Measurements from ENCODE around the gene DARS1. TPM values are rescaled to one million over a fixed set of nuclear protein-coding genes. Genes with fewer than 3 reads are reported as not detected.

Gene DARS1
- total and polyA plus RNA-seq, 10 donors = 56.2 to 88.6 (median 66.1) TPM

DNA sequence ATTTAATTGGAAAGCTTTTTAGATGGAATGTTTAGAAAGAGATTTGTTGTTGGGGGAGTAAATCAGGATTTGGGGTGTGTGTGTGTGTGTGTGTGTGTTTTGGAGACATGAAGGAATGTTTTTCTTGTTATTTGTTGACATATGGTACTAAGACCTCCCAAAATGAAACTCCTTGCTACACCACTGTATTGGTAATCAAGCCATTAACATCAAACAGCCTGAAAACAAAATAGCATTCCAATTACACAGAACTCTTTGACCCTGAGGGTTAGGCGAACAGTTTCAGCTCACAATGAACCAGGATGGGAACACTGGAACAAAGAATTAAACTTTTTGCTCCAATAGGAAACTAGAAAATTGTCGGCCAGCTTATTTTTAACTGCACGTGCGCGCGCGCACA lies 41.7 kb upstream of the DARS1 start:
- Histone ChIP-seq H3K36me3 (no peaks in the 10 kb centered on the region), H3K4me1 (peaks cover 0 to 45% (median 10%) of the 10 kb centered on the region in 6 donors), H3K9me3 (no peaks in the 10 kb centered on the region), H3K27ac (no peak overlapping the region), H3K4me3 (no peak overlapping the region), H3K27me3 (replicated peaks in 1 of 7) (no peaks in the 10 kb centered on the region)
- TF ChIP-seq, protein P1, sequence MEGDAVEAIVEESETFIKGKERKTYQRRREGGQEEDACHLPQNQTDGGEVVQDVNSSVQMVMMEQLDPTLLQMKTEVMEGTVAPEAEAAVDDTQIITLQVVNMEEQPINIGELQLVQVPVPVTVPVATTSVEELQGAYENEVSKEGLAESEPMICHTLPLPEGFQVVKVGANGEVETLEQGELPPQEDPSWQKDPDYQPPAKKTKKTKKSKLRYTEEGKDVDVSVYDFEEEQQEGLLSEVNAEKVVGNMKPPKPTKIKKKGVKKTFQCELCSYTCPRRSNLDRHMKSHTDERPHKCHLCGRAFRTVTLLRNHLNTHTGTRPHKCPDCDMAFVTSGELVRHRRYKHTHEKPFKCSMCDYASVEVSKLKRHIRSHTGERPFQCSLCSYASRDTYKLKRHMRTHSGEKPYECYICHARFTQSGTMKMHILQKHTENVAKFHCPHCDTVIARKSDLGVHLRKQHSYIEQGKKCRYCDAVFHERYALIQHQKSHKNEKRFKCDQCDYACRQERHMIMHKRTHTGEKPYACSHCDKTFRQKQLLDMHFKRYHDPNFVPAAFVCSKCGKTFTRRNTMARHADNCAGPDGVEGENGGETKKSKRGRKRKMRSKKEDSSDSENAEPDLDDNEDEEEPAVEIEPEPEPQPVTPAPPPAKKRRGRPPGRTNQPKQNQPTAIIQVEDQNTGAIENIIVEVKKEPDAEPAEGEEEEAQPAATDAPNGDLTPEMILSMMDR (IDR thresholded peaks at IDR 0.05 in 8 of 11, conservative IDR thresholded peaks at IDR 0.05 in 3 of 11) = no peak
- TF ChIP-seq POLR2AphosphoS5 (IDR thresholded peaks at IDR 0.05) = no peak
- TF ChIP-seq POLR2A (IDR thresholded peaks at IDR 0.05) = no peak
- intact Hi-C loops (cut with DNase I; ENCODE audit: low total_unique reads) = no loop called here
- WGBS, 5 donors = 73 to 93% (median 84%) methylated on average over 7 of the region's 7 CpGs
- no peak for DNase-seq

DNA sequence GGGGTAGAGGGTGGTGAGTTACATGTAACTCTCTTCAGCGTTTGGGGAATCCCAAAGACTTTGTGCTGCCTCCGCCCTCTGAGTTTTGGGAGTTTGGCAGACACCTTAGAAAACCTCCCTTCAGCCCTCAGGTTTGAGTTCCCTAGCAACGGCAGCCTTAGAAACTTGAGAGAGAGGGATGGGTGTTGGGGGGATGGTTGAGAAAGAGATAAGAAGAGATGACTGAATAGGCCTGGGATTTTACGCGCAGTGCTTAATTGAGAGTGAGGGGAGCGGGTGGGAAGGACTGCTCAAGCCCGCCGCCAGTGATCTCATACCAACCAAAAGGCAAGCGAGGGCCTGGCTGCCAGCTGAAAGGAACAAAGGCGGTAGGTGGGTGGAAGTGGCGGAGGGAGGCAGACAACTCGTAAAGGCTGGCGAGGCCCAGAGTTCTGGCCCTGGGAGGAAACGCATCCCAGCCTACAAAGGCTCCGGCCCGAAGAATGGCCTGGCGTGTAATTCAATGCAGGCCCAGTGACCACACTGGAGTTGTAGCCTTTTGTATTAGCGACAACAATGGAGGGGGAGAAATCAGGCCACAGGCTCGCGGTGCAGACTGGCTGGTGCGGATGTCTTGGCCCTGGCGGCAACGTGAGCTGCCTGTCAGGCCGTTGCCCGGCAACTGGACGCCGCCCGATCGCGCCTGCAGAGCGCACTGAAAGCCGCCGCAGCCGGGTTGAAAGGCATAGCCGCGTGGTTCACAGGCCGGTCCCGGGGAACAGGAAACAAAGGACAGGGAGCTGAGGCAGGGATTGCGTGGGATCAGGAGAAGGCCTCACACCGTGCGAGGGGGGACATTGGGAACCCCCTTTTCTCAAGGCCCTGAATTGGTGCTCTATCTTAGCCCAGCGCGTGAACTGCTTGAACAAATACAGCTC lies 39.9 kb upstream of the DARS1 start:
- WGBS, 5 donors = 58 to 77% (median 62%) methylated on average over 29 to 43 of the region's 43 CpGs
- H3K27me3 ChIP-seq (replicated peaks in 1 of 7) = no peaks in the 10 kb centered on the region

DNA sequence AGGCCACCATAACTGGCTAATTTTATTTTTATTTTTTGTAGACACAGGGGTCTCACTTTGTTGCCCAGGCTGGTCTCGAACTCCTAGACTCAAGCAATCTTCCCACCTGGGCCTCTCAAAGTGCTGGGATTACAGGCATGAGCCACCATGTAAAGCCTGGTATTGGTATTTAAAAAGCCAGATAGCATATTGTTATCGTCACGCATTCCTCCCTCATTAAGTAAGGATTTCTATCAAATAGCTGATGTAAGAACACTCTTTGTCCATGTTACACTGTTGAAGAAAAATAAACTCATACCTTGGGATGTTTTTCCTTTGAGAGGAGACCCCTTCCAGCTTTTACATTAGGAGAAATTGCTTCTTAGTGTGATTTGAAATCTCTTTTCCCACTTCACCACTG lies 39.2 kb upstream of the DARS1 start:
- DNase-seq = no peak
- no peaks in the 10 kb centered on the region for H3K9me3 ChIP-seq
- intact Hi-C loops (cut with DNase I; ENCODE audit: low total_unique reads) = no loop called here
- TF ChIP-seq POLR2AphosphoS5 (IDR thresholded peaks at IDR 0.05) (no peak), POLR2A (IDR thresholded peaks at IDR 0.05) (no peak)
- TF ChIP-seq, protein P1 (IDR thresholded peaks at IDR 0.05 in 8 of 11, conservative IDR thresholded peaks at IDR 0.05 in 3 of 11) = no peak
- no peaks in the 10 kb centered on the region for H3K27me3 ChIP-seq (replicated peaks in 1 of 7)
- H3K4me3 ChIP-seq = no peak overlapping the region
- 96 to 99% (median 98%) methylated on average over 3 of the region's 3 CpGs for WGBS, 5 donors
- no peaks in the 10 kb centered on the region for H3K36me3 ChIP-seq
- no peak overlapping the region for H3K27ac ChIP-seq
- peaks cover 5 to 54% (median 14%) of the 10 kb centered on the region in 6 donors for H3K4me1 ChIP-seq

More for the DNA sequence above, 39.9 kb upstream of the DARS1 start:
- Histone ChIP-seq H3K4me3 (peak overlapping the region in 1 of 8 donors; percentile 20), H3K4me1 (peaks cover 0 to 48% (median 7%) of the 10 kb centered on the region in 6 donors), H3K36me3 (no peaks in the 10 kb centered on the region), H3K27ac (no peak overlapping the region), H3K9me3 (no peaks in the 10 kb centered on the region)
- intact Hi-C loops (cut with DNase I; ENCODE audit: low total_unique reads) = no loop called here
- peak; percentile 93 for DNase-seq
- TF ChIP-seq POLR2AphosphoS5 (IDR thresholded peaks at IDR 0.05) = peak in 1 of 3 donors; percentile 57
- no peak for TF ChIP-seq POLR2A (IDR thresholded peaks at IDR 0.05)

DNA sequence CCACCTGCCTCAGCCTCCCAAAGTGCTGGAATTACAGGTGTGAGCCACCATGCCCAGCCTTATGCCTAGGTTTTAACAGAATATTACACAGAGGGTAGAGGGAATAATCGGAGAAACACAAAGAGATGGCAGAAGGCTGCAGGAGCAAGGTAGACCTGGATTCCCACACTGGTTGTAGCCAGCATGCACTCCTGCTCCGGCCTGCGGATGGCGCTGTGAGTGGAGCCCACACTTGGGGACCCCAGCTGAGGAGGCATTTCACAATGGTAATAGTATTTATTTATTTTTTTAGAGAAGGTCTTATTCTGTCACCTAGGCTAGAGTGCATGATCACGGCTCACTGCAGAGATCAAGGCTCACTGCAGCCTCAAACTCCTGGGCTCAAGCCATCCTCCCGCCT lies 38.8 kb upstream of the DARS1 start:
- H3K4me3 ChIP-seq = no peak overlapping the region
- 96 to 97% (median 97%) methylated on average over 6 of the region's 6 CpGs for WGBS, 5 donors
- no peak for TF ChIP-seq POLR2AphosphoS5 (IDR thresholded peaks at IDR 0.05)
- TF ChIP-seq, protein P1 (IDR thresholded peaks at IDR 0.05 in 8 of 11, conservative IDR thresholded peaks at IDR 0.05 in 3 of 11) = no peak
- no peak for TF ChIP-seq POLR2A (IDR thresholded peaks at IDR 0.05)
- peaks cover 9 to 58% (median 18%) of the 10 kb centered on the region in 6 donors for H3K4me1 ChIP-seq
- DNase-seq = no peak
- no peaks in the 10 kb centered on the region for H3K36me3 ChIP-seq
- H3K9me3 ChIP-seq = no peaks in the 10 kb centered on the region
- no peaks in the 10 kb centered on the region for H3K27me3 ChIP-seq (replicated peaks in 1 of 7)
- H3K27ac ChIP-seq = peak overlapping the region in 2 of 8 donors; percentile 65 to 80
- intact Hi-C loops (cut with DNase I; ENCODE audit: low total_unique reads) = no loop called here
